AG10803 (cell line): ENCODE measurements around the gene PNPO.
A peak's percentile ranks its signal among the peaks of the same experiment; 100 is the strongest.

Source experiments
- DNase-seq: peaks from one replicate; pipeline ENCODE4 v3.0.0; 2010; ENCODE audit warnings: low read depth
- H3K4me3 ChIP-seq: 2 replicates; pipeline ENCODE4 v1.5.1; 2011; ENCODE audit warnings: mild to moderate bottlenecking, low read length, control low read depth
- CTCF ChIP-seq: conservative IDR thresholded peaks from 2 replicates; pipeline ENCODE4 v1.5.1; 2011; ENCODE audit warnings: mild to moderate bottlenecking, low read length, control low read depth, inconsistent platforms

The PNPO gene

GRCh38 chr17:47945529-47946508 is 4.4 kb downstream of the PNPO start:
- DNase-seq, result no peak
- H3K4me3 ChIP-seq, result no peak overlapping the region
- no peak for TF ChIP-seq CTCF

GRCh38 chr17:47946516-47946915 is 5.1 kb downstream of the PNPO start:
- no peak for DNase-seq
- no peak overlapping the region for H3K4me3 ChIP-seq
- no peak for TF ChIP-seq CTCF

GRCh38 chr17:47946929-47947397 is 5.6 kb downstream of the PNPO start:
- peak; percentile 73 for DNase-seq
- H3K4me3 ChIP-seq, result no peak overlapping the region
- TF ChIP-seq CTCF, result peak; percentile 80

GRCh38 chr17:47948706-47949196 is 7.4 kb downstream of the PNPO start:
- H3K4me3 ChIP-seq, result no peak overlapping the region
- TF ChIP-seq CTCF, result no peak
- DNase-seq, result no peak

GRCh38 chr17:47949197-47949759 is 7.9 kb downstream of the PNPO start:
- peak overlapping the region; percentile 47 for H3K4me3 ChIP-seq
- DNase-seq, result peak; percentile 82
- peak; percentile 86 for TF ChIP-seq CTCF

GRCh38 chr17:47949946-47950345 is 8.6 kb downstream of the PNPO start:
- no peak for DNase-seq
- no peak for TF ChIP-seq CTCF
- no peak overlapping the region for H3K4me3 ChIP-seq
